GM19023 (cell line): Measurements from ENCODE around the gene UROS.

Experiments
- ATAC-seq: cut with Tn5 transposase; IDR thresholded peaks from one replicate; pipeline ENCODE4 v1.9.1; 2021; ENCODE audit warnings: mild to moderate bottlenecking, moderate library complexity; ENCODE audit not compliant: unreplicated experiment

Gene UROS

DNA sequence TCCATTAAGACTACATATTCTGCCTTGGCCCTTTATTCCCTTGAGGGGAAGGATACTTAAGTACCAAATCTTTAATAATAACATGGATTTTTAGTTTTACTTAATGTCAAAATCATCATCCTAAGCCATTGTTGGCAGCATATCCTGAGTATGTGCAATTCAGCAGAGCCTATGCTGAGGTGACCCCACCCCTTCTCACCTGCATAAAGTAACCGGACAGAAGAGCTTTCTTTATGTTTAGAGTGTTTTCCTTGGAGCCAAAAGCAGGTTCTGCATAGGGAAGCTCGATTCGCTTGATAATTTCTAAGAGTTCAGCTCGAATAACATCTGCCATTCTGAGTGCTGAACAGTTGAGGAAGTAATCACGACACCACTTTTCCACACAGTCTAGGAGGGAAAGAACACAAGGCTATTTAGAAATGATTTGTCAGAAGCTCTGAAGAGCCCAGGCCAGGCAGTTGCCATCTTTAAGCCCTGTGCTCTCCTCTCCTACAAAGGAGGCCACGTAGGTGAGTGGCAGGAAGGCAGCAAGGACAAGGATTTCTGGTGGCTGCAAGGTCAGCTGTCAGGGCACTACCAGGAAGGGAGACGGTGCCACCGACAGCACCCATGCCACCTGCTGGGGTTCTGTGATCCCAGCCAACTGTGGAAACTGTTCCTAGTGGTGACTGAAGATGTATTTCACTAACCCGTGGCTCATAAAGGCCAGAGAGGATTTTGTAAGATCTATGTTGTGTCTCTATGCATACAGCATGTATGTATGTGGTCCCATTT is 15.9 kb upstream of the UROS start:
- ATAC-seq = no peak

DNA sequence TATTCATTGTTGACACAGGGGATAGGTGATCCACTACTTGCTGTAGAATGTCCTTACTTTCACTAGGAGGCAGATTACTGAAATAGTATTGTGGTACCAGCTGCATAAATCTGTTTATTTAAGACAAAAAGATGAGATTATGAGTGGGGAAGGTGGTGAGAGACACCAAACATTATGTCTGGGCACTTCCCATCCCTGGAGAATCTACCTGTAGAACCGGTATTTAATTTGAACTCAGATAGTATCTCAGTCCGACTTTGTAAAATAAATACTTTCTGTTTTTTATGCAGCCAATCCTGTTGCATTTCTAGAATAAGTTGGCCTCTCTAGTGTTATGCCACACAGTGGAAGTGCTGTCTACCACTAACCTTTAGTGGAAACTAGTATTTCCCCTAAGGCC is 13.7 kb upstream of the UROS start:
- no peak for ATAC-seq

DNA sequence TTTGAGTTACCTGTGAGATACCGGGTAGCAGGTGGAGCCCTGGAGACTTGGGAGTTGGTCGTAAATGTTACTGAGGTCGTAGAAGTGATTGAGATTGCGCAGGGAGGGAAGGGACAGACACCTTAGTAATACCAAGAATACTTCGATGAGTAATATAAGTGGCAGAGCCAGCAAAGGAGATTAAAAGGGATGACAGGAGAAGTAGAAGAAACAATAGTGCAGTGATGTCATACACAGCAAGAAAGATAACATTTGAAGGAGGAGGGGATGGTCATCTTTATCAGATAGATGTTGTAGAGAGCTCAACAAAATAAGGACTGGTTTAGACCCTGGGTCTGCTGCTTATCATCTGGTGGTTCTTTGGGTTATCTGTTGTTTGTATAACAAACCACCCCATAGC is 5.3 kb upstream of the UROS start:
- no peak for ATAC-seq

DNA sequence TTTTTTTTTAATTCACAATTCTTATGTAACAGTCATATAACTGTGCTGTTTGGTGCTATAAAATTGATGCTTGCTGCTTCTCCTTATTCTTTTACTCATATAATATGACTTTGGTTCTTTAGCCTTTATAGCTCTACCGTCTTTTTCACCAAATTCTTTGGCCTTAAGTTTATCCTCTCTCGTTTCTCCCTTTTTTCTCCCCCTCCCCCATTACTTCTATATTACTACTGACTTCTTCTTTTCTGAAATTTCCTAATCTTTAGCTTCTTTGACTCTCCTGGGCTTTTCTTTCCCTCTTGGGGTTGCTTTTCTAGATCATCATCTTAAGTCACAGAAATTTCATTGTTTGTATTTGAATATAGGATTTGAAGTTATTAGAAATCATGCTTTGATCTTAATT is 4.1 kb upstream of the UROS start:
- no peak for ATAC-seq

DNA sequence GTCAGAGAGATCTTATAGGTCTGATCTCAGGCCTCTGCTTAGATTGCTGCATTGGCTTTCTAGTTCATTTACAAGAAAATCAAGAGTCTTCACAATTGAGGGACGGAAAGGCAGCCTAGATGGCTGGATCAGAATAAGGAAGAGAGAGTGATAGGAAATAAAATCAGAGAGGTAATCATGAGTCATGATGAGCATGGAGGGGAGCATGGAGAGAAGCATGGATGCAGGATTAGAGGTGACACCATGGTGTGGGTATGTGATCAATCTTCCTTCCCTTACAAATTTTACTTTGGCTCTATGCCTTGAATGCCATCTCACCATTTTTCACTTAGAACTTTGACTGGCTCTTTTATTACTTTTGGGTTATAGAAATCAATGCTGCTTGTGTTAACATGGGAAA is 1.7 kb upstream of the UROS start:
- ATAC-seq = no peak

DNA sequence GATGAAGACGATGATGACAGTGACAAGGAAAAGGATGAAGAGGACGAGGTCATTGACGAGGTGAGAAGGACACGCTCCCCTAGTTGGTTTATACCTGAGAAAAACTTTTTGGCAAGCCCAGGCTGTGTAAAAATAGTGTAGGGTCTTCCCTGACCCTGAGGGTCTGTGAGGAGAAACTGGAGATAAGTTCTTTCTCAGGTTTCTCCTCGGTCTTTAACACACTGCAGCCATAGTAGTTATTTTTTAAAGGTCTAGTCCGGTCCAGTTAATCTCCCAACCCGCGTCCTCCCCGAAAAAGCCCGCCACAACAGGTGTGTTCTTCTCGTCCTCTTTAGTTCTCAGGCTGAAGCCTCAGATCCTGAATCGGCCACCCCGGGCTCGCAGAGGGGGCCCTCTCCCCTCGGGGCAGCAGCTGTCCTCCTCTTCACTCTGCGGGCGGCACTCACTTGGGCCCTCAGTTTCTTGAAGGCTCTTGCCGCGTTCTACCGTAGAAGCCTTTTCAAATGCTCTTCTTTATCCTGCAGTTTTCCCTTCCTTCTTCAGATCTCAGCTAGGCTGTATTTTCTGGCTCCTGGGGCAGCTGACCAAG is 699 bp upstream of the UROS start:
- no peak for ATAC-seq

DNA sequence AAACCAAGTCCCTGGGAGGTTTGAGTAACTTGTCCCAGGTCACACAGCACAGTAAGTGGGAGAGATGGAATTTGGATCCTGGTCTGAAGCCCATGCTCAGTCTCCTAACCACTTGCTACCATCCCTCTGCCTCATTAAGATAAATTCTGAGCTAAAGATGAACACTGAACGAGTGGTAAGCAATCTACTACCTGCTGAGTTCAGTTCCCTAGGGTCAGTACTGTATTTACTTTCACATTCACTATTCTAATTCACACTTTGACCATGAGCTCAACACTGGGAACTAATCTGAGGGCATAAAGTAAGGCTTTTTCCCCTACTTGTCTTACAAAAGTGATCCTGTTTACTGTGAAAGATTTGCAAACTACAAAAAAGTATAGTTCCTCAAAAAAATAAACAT is 2.4 kb downstream of the UROS start:
- ATAC-seq = peak; percentile 36

DNA sequence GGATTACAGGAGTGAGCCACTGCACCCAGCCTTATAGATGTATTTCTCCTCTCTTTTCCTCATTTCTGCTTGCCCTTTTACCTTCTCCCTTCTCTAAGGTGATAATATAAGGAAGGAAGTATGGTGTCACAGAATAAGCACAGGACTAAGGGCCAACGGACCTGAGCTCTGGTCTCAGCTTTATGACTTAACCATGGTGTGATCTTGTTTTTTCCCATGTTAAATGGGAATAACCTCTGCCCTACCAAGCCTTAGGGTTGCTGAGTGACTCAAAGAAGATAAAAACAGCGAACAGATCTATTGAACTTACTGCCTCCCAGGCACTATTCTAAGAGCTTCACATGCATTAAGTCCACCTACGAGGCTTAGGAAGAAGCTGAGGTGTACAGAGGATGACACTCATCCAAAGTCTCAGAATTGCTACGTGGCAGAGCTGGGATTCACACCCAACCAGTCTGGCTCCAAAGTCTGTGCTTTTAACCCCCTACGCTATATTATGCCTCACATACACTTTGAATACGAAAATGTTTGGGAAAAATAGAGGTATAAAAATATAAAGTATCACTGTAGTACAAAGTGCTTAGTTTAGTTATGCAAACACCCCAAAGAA is 5.6 kb downstream of the UROS start:
- no peak for ATAC-seq

DNA sequence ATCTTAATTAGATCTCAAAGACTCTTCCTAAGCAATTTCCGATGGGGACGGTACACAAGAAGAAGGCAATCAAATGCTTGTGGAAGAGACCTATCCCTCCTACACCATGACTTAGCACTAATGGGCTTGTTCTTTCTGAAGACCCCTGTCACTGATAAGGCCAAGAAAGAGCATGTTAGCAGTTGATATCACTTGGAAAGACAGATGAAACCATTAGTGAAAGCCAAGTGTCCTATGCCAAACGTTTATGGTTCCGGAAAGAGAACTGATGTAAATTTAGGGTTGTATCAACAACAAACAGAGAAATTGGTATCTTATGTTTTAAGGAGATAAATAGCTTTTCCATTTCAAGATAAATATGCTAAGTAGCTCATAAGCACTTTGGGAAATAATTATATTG is 6.5 kb downstream of the UROS start:
- ATAC-seq = no peak

DNA sequence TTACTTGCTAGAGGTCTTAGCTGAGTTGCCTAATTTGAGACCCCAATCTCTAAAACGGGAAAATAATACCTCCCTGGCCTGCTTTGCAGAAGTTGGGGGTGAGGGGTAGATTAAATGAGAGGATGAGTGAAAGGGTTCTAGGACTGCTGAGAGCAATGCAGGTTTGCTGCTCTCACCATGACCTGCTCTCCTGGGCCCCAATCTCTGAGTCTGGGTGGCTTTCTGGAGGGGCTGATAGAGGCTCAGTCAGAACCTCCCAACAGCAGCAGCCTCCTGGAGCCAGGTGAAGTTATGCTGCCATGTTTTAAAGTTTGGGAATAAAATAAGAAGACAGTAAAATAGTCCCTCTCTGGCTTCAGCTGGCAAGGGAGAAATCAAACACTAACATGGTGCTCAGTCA is 7.3 kb downstream of the UROS start:
- no peak for ATAC-seq

DNA sequence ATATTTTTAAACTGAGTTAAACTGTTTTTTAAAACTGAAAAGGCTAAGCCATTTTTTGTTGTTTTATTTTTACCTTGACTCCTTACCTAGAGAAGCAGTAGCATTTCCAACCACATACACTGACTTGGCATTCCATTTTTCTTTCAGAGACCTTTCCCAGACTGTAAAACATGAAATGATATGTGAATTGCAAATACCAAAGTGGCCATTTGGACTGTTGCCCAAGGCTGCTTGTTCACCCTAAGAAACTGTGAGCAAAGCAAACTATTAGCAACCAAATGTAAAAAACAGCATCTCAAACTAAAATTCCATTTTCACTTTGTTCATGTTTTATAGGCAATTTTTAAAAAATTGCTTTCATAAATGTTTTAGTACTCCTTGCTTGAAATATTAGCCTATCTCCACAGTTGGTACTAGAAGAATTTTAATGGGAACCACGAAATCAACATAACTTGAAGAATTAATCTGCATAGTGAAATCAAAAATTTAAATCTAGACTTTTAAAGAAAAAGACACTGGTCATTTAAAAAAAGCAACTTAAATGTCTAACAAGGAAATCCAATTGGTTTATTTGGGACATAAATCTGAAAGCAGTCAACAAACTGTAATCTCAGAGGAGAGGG is 10.8 kb downstream of the UROS start:
- no peak for ATAC-seq

DNA sequence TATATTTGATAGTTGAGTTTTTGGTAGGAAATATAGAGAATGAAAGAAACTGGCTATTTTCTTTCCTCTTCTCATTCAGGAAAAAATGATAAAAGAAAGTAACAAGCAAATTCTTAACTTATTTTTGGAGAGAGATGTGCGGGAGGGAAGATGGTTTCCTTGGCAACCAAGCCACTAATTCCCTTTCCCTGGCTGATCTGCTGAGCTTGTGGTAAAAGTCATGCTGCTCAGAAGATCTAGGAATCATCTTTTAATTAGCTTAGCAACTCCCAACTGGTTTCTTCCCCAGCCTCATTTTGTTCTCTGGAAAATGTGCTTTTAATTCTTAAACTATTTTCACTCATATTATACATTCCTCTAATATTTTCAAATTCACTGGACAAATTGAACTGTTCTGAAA is 11.8 kb downstream of the UROS start:
- ATAC-seq = no peak

DNA sequence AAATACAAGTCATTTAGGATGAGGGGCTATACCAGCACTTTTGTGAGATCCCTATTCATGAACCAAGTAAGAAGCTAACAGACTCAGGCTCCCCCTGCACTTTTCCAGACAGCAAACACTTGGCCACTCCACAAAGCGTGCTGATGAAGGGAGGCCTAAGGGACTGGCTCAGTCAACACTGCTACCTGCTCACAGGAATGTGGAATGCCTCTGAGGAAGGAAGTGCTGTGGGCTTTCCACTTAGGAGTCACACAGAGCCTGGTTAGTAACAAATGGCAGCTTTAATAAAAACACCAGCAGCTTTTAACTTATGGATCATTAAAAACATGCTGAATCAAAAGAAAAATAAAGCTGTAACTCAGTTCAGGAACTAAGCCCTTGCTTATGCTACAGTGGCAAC is 15.0 kb downstream of the UROS start:
- ATAC-seq = no peak

DNA sequence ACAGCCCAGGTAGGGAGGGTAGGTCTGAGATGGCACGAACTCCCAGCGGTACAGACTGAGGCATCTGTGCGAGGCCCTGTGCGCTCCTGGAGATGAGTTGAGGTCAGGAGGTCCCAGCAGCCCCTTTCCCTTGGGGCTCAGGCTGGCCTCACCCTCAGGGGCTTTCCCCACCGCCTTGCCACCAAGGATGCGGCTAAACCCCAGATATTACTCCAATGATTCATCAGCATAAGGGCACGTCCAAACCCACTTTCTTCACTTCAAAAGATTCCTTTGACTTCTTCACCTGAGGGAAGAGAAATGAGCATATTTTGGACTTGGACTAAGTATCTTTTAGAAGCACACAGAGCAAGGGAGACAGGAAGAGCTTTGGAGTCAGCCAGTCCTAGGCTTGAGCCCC is 20.3 kb downstream of the UROS start:
- ATAC-seq = no peak

DNA sequence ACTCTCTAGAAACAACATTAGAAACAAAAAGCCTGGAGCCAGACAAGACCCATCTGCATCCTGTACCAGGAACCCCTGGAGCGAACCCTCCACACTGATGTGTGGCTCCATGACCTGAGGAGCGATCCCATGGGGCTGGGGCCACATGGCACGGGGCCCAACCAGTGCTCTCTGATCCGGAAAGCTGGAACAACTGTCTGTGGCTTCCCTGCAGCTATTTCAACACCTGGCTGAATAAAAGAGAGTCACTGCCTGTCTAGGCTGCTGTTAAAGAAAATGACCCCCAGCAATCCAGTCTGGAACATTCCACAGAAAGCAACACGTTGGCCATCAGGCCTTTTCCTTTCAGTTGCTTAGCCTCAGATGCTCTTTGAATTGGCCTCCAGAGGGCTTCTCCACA is 20.9 kb downstream of the UROS start:
- no peak for ATAC-seq

DNA sequence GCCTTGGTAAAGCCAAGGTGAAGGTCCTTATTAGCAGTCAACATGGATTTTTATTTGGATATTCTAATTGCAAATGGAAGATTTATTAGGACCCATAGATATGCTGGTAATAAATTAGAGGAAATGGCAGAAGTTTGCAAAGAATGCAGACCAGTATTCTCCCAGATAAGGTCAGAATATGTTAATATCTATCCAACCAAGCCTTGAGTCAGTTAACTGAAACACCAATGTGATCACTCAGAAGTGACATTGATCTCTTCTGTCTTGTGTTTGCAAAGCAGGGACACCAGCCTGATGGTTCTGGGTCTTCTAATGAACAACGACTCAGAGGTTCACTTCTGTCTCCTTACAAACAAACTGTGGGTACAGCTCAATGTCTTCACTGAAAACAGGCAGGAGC is 21.5 kb downstream of the UROS start:
- ATAC-seq = no peak

DNA sequence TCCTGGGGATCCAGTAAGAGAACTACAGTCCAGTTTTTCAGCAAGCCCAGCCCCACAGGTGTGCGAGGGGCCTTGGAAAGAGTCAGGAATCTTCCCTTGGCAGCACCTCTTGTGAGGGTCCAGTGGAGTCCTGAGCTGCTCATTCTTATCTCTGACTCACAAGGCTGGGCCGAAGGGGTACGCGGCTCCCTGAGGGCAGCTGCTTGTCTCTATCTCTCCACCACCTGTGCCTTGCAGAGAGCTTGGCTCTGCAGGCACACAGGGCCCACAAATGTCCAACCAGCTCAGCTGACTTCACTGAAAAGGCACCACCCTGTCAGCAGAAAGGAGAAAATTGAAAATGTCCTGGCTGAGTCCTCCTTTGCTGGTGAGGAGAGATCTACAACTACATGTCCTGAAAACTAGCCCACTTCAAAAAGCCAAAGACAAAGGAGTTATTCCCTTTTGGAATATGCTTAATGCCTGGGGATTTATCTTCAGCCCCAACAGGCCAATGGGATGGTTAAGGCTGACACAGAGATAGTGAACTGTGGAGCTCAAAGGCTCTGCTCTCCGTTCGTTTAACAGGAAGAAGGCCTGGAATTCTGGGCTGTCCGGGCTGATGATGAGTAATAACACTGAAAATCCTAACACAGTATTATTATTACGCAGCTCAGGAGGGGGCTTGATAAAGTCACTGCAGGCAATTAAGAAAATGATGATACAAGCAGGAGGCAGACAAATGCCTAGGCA is 23.4 kb downstream of the UROS start:
- ATAC-seq = no peak

DNA sequence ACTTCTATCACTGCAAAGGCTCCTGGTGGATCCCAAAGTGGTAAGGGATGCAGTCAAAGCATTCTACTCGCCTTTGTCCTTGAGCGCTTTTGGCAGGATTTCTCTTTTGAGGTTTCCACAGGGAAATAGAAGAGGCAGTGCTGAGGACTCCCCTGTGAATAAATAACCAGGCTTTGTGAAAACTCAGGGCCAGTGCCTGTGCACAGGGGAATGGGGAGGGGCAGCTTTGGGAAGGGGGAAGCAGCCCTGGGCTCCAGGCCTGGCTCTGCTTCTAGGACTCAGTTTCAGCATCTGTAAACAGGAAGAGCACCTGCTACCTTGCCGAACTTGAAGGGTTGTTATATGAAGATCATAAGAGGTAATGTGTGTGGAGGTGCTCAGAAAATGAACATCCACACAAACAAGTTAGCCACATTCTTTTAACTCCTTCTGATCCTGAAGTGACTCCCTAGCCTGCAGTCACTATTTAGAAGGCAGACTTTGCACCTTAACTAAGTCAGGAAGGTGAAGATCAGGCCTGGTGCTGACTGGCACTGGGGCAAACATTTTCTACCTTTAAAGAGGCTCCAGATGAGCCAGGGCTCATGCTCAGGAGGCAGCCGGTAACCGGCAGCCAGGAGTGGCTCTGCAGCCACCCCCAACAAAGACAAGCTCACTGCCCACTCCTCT is 24.9 kb downstream of the UROS start:
- no peak for ATAC-seq

DNA sequence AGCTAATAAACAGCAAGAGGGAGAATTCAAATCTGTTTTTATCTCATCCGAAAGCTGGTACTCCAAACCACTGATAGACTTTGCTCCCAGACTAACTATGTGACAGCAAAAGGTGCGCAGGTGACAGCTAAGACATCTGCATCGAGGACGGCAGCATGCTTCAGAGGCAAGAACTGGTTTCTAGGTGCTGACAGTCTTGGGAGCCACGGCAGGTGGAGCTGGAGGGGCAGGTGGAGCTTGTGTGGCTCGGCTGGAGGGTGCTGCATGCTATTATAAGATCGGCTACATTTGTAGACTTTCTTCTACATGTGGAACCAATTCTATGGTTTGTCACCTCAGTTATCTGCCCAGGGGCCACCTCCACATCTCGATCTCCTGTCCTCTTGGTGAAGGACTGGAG is 25.6 kb downstream of the UROS start:
- ATAC-seq = no peak

DNA sequence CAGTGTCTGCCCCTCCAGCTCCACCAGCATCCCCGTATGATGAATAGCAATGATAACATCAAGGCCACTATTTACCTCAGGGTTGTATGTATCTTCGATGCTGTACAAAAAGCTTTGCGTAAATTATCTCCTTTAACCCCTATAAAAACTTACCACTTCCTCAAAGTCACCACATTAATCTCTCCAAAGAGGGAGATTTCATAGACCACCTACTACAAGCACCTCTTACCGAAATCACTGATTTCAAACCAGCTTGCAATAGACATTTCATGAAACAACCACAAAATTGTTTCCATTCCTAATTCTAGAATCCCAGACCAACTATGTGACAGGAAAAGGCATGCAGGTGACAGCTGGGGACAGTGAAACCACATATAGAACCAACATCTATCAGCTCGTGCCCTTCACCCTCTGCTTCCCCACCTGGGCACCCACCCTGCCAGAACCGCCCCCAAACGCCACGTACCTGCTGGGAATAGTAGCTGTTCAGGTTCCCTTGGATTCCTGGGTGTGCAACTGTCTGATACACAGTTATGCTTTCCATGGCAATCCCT is 27.3 kb downstream of the UROS start:
- no peak for ATAC-seq

DNA sequence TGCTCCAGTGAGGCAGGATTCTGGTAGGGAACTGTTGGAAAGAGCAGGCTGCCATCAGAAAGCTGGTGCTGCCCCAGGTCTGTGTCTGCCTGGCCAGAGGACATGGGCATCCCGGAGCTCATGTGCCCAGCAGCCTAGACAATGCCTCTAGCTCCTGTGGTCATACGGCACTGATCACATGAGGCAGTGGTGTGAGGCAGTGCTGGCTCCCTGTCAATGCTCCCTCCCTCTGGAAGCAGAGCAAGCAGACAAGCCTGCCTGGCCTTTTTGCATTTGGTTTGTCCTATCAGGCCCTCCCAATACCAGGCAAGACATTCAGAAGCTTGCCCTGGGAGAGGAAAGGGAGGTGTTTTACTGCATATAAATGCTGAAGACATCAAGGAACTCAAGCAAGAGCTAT is 27.9 kb downstream of the UROS start:
- ATAC-seq = no peak
